B cell (primary cell): ENCODE results near the gene SWAP70. TPM values are rescaled to one million over a fixed set of nuclear protein-coding genes. Genes with fewer than 3 reads are reported as not detected.
A peak's percentile ranks its signal among the peaks of the same experiment; 100 is the strongest.

Experiments
- ATAC-seq: fragments of 200-7000 bp; cut with Tn5 transposase; one replicate; pipeline ENCODE4 v1.10.0; 2021; ENCODE audit warnings: low read depth, mild to moderate bottlenecking, moderate number of reproducible peaks, moderate library complexity
- CTCF ChIA-PET: fragments of 350-600 bp; sonication (Branson Sonifier 250); formaldehyde crosslinking; loops from one replicate; lab custom pipeline; 2021; ENCODE audit warnings: antibody characterized with exemption, inconsistent platforms; lab: Charles Lee
- POLR2A ChIA-PET: fragments of 350-600 bp; sonication (Branson Sonifier 250); formaldehyde crosslinking; loops from one replicate; lab custom pipeline; 2021; ENCODE audit warnings: antibody characterized with exemption; lab: Charles Lee
- DNase-seq: peaks from one replicate; pipeline ENCODE4 v3.0.0; 2013
- H2AFZ ChIP-seq: 2 replicates; pipeline ENCODE4 v1.6.1; 2012; ENCODE audit warnings: mild to moderate bottlenecking, low read depth, low read length; ENCODE audit not compliant: insufficient read depth, poor library complexity, severe bottlenecking
- H3K27ac ChIP-seq, 2 donors: 1 replicate in 1 of 2; 2 replicates in 1 of 2; pipeline ENCODE4 v1.5.1; 2012 to 2013; ENCODE audit warnings: low read length in 2 of 2, mild to moderate bottlenecking in 2 of 2, moderate library complexity in 1 of 2
- H3K27me3 ChIP-seq, 4 experiments: fragments of 200-600 bp in 1 of 4; sonication (generic) in 1 of 4; replicated peaks in 1 of 4; 1 replicate in 2 of 4; 2 replicates in 2 of 4; pipeline versions ENCODE4 v1.6.1 to v1.7.0; 2013 to 2016; ENCODE audit warnings: low read length in 3 of 4, mild to moderate bottlenecking in 2 of 4, mixed read lengths in 1 of 4, moderate library complexity in 1 of 4; ENCODE audit not compliant: insufficient read depth in 4 of 4, control insufficient read depth in 3 of 4; ENCODE audit errors: control extremely low read depth in 1 of 4
- H3K36me3 ChIP-seq, 2 experiments: replicated peaks in 1 of 2; 1 replicate in 1 of 2; 2 replicates in 1 of 2; pipeline versions ENCODE4 v1.6.1 to v1.7.1; 2013; ENCODE audit warnings: low read length in 1 of 2; ENCODE audit not compliant: insufficient read depth in 2 of 2, control insufficient read depth in 1 of 2; ENCODE audit errors: control extremely low read depth in 1 of 2, extremely low read depth in 1 of 2
- H3K4me1 ChIP-seq, 2 donors: fragments of 200-600 bp in 1 of 2; sonication (generic) in 1 of 2; 1 replicate in 1 of 2; 2 replicates in 1 of 2; pipeline versions ENCODE4 v1.5.1 to v1.6.1; 2013 to 2017; ENCODE audit warnings: low read length in 2 of 2; ENCODE audit not compliant: control insufficient read depth in 2 of 2, insufficient read depth in 2 of 2
- H3K4me2 ChIP-seq: replicated peaks from 2 replicates; pipeline ENCODE3; 2012; ENCODE audit warnings: mild to moderate bottlenecking, low read depth, low read length; ENCODE audit not compliant: poor library complexity, severe bottlenecking
- H3K4me3 ChIP-seq, 5 experiments: fragments of 200-600 bp in 1 of 5; sonication (generic) in 1 of 5; 1 replicate in 3 of 5; 2 replicates in 2 of 5; pipeline versions ENCODE4 v1.5.1 to v1.7.0; 2011 to 2016; ENCODE audit warnings: low read length in 4 of 5, mild to moderate bottlenecking in 4 of 5, low read depth in 2 of 5, control low read depth in 1 of 5, moderate library complexity in 1 of 5; ENCODE audit not compliant: insufficient read depth in 1 of 5; ENCODE audit errors: control extremely low read depth in 1 of 5, extremely low read depth in 1 of 5
- H3K79me2 ChIP-seq: fragments of 200-600 bp; sonication (generic); one replicate; pipeline ENCODE4 v1.6.0; 2016; ENCODE audit warnings: low read length; ENCODE audit not compliant: control insufficient read depth, insufficient read depth
- H3K9ac ChIP-seq: fragments of 200-600 bp; sonication (generic); 2 replicates; pipeline ENCODE4 v1.6.1; 2017; ENCODE audit warnings: mild to moderate bottlenecking, low read length, moderate library complexity
- H3K9me3 ChIP-seq, 3 donors: one replicate each; pipeline versions ENCODE4 v1.6.1 to v1.7.1; 2013; ENCODE audit warnings: low read length in 2 of 3; ENCODE audit not compliant: control insufficient read depth in 2 of 3, insufficient read depth in 1 of 3; ENCODE audit errors: control extremely low read depth in 1 of 3
- H4K20me1 ChIP-seq: 2 replicates; pipeline ENCODE4 v1.6.0; 2012; ENCODE audit warnings: mild to moderate bottlenecking, low read length; ENCODE audit not compliant: insufficient read depth, control insufficient read depth, poor library complexity, severe bottlenecking
- H3K27ac Mint-ChIP-seq: one replicate; pipeline ENCODE4 v1.8.0; 2021; ENCODE audit warnings: mixed read lengths
- H3K27me3 Mint-ChIP-seq: one replicate; pipeline ENCODE4 v1.8.0; 2021; ENCODE audit warnings: mixed read lengths
- H3K4me1 Mint-ChIP-seq: one replicate; pipeline ENCODE4 v1.8.0; 2021; ENCODE audit warnings: mixed read lengths
- H3K4me3 Mint-ChIP-seq: one replicate; pipeline ENCODE4 v1.8.0; 2021; ENCODE audit warnings: mixed read lengths
- H3K9me3 Mint-ChIP-seq: one replicate; pipeline ENCODE4 v1.8.0; 2022; ENCODE audit warnings: mixed read lengths; ENCODE audit not compliant: insufficient read depth
- CTCF ChIP-seq: fragments of 200-600 bp; IDR thresholded peaks from one replicate; pipeline ENCODE4 v1.8.0; 2022; ENCODE audit warnings: antibody characterized with exemption, mild to moderate bottlenecking
- EZH2 ChIP-seq: IDR thresholded peaks from 2 replicates; pipeline ENCODE4 v1.6.1; 2012; ENCODE audit warnings: borderline replicate concordance, low read depth, mild to moderate bottlenecking, moderate library complexity, low read length; ENCODE audit not compliant: insufficient read depth, poor library complexity, severe bottlenecking
- WGBS: methylation state at CpG from one replicate; pipeline ENCODE4 v1.1.5; 2013; ENCODE audit warnings: missing lambda C conversion rate; ENCODE audit not compliant: insufficient coverage; 5-methylcytosine and 5-hydroxymethylcytosine counted together
- intact Hi-C: fragments of 100-400 bp; cut with micrococcal nuclease; formaldehyde crosslinking; loops from one replicate; pipeline ENCODE4 v1.10.0; 2022
- polyA plus RNA-seq: library from polyadenylated mRNA; depleted of rRNA; stranded (reverse); fragments of >200 nt; gene quantifications from 2 replicates; pipeline ENCODE4 v1.2.3, GENCODE V29; 2012
- total RNA-seq, 2 donors: library from RNA; stranded (reverse); fragments of 120-200 nt in 1 of 2; gene quantifications; 1 replicate in 1 of 2; 2 replicates in 1 of 2; pipeline versions ENCODE4 v1.2.3 to v1.2.4, GENCODE V29; 2013 to 2022

Gene SWAP70
- total and polyA plus RNA-seq, 2 donors (not counting 1 experiment from before 2014, with no cell fraction given), result 69.8 to 200 TPM

GRCh38 chr11:9736365-9736764 lies 72.5 kb downstream of the SWAP70 start:
- ChIA-PET CTCF (interaction anchor here (1.1 to 5.5 kb wide), 8 partner anchors 9 to 229 kb away, joined by 4 to 52 read pairs (median 5); no protein-coding TSS in a partner anchor), POLR2A (interaction anchor here (0.5 to 0.9 kb wide), 2 partner anchors 16 to 61 kb away, joined by 4 to 18 read pairs; no protein-coding TSS in a partner anchor)
- ATAC-seq, result no peak
- peak overlapping the region; percentile 20 for H3K4me3 Mint-ChIP-seq
- Histone ChIP-seq H3K4me2 (peak overlapping the region; percentile 6), H3K9ac (no peak overlapping the region), H3K79me2 (peaks cover 91% of the 10 kb centered on the region), H3K4me3 (no peak overlapping the region), H3K36me3 (peaks cover 19 to 92% of the 10 kb centered on the region in 2 experiments), H4K20me1 (no peaks in the 10 kb centered on the region), H2AFZ (no peak overlapping the region), H3K27me3 (no peaks in the 10 kb centered on the region), H3K9me3 (peaks cover 3 to 5% (median 4%) of the 10 kb centered on the region in 3 donors), H3K4me1 (peaks cover 67 to 76% of the 10 kb centered on the region in 2 donors), H3K27ac (peak overlapping the region; percentile 45 to 94)
- no peak for DNase-seq
- WGBS, result 71% methylated on average over 1 of the region's 2 CpGs
- TF ChIP-seq CTCF (no peak), EZH2 (no peak)
- H3K4me1 Mint-ChIP-seq, result peaks cover 83% of the 10 kb centered on the region
- H3K27ac Mint-ChIP-seq, result peak overlapping the region; percentile 95
- H3K9me3 Mint-ChIP-seq, result no peaks in the 10 kb centered on the region
- H3K27me3 Mint-ChIP-seq, result no peaks in the 10 kb centered on the region
- intact Hi-C loops, result loop anchor here (5.0 kb wide), 1 partner anchor 159 kb away; no protein-coding TSS in a partner anchor

- peak; percentile 61 for DNase-seq
- peak overlapping the region; percentile 70 to 94 for H3K27ac ChIP-seq
- no peak overlapping the region for H3K9ac ChIP-seq
- Mint-ChIP-seq H3K27ac (peak overlapping the region; percentile 92), H3K4me3 (peak overlapping the region; percentile 75), H3K9me3 (no peaks in the 10 kb centered on the region), H3K27me3 (no peaks in the 10 kb centered on the region), H3K4me1 (peaks cover 74% of the 10 kb centered on the region)
- ATAC-seq, result peak; percentile 8
- H3K79me2 ChIP-seq, result peaks cover 86% of the 10 kb centered on the region
- WGBS, result 0% methylated on average over 3 of the region's 3 CpGs
- H3K9me3 ChIP-seq, result peaks cover 3 to 5% (median 4%) of the 10 kb centered on the region in 3 donors
- H3K4me3 ChIP-seq, result no peak overlapping the region
- POLR2A ChIA-PET, result interaction anchor here (0.7 to 1.1 kb wide), 2 partner anchors 26 to 277 kb away, joined by 3 read pairs; partner anchors contain the start of gene ZNF143
- intact Hi-C loops, result loop anchor here (2.0 to 5.0 kb wide), 4 partner anchors 17 to 161 kb away; partner anchors contain the start of gene SWAP70
- H3K4me1 ChIP-seq, result peaks cover 55 to 62% of the 10 kb centered on the region in 2 donors
- TF ChIP-seq EZH2, result no peak
- CTCF ChIA-PET, result interaction anchor here (0.9 to 5.5 kb wide), 8 partner anchors 10 to 203 kb away, joined by 4 to 52 read pairs (median 6); no protein-coding TSS in a partner anchor
- H4K20me1 ChIP-seq, result no peaks in the 10 kb centered on the region
- peak overlapping the region; percentile 42 for H3K4me2 ChIP-seq
- peaks cover 21 to 91% of the 10 kb centered on the region in 2 experiments for H3K36me3 ChIP-seq
- H2AFZ ChIP-seq, result no peak overlapping the region
- H3K27me3 ChIP-seq, result no peaks in the 10 kb centered on the region
These were observed 74.2 kb downstream of the SWAP70 start for GRCh38 chr11:9738116-9738515.
